Islet precursor cell (in vitro differentiated cells): ENCODE measurements around the gene MSH6.
A peak's percentile ranks its signal among the peaks of the same experiment; 100 is the strongest.

ENCODE experiments used
- DNase-seq: peaks from one replicate; pipeline ENCODE4 v3.0.0-alpha.2; 2018

Gene MSH6

DNA sequence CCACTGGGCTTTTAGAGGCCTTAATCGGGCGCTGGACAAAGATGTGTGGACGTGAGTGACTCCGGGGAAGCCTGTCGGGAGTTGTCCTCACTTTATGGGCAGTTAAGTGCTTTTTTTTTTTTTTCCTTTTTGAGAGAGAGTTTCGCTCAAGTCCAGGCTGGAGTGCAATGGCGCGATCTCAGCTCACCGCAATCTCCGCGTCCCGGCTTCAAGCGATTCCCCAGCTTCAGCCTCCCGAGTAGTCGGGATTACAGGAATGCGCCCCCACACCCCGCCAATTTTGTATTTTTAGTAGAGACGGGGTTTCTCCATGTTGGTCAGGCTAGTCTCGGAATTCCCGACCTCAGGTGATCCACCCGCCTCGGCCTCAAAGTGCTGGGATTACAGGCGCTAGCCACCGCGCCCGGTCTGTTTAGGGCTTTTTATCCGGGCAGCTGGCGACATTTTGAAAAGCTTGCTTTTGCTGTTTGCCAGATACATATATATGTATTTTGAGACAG is 1.5 kb downstream of the MSH6 start:
- peak; percentile 69 for DNase-seq

GRCh38 chr2:47785986-47786385 is 3.0 kb downstream of the MSH6 start:
- DNase-seq = no peak

DNA sequence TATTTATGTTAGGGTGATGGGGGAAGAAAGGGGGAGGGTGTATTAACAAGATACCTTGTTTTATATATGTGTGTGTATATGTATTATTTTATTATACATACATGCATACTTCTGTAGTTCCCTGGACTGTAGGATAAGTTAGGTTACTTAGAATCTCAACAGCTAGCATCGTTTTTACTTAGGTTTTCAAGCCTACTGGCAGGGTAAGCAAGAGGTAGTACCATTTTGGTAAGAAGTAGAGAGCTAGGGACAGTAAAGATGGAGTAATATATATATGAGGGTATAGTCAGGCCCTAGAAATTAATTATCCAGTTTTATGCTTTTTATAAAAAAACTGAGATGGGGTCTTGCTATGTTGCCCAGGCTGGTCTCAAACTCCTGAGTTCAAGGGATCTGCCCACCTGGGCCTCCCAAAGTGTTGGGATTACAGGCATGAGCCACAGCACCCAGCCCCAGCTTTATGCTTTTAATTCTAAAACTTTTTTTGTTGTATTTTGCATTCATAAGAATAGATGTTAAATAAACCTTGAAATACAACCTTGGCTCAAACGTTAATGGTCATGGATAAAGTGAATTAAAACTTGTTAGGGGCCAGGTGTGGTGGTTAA is 13.2 kb downstream of the MSH6 start:
- DNase-seq = no peak

DNA sequence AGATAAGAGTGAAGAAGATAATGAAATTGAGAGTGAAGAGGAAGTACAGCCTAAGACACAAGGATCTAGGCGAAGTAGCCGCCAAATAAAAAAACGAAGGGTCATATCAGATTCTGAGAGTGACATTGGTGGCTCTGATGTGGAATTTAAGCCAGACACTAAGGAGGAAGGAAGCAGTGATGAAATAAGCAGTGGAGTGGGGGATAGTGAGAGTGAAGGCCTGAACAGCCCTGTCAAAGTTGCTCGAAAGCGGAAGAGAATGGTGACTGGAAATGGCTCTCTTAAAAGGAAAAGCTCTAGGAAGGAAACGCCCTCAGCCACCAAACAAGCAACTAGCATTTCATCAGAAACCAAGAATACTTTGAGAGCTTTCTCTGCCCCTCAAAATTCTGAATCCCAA is 15.7 kb downstream of the MSH6 start:
- no peak for DNase-seq

GRCh38 chr2:47799031-47799609 is 16.2 kb downstream of the MSH6 start:
- DNase-seq = no peak

- no peak for DNase-seq
These were observed 18.2 kb downstream of the MSH6 start for GRCh38 chr2:47801118-47801517.

DNA sequence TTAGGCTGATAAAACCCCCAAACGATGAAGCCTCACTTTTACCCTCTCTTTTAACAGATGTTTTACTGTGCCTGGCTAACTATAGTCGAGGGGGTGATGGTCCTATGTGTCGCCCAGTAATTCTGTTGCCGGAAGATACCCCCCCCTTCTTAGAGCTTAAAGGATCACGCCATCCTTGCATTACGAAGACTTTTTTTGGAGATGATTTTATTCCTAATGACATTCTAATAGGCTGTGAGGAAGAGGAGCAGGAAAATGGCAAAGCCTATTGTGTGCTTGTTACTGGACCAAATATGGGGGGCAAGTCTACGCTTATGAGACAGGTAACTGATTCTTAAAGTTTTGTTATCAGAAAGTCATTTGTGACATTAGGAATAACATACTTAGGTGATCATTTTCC is 20.4 kb downstream of the MSH6 start:
- no peak for DNase-seq

DNA sequence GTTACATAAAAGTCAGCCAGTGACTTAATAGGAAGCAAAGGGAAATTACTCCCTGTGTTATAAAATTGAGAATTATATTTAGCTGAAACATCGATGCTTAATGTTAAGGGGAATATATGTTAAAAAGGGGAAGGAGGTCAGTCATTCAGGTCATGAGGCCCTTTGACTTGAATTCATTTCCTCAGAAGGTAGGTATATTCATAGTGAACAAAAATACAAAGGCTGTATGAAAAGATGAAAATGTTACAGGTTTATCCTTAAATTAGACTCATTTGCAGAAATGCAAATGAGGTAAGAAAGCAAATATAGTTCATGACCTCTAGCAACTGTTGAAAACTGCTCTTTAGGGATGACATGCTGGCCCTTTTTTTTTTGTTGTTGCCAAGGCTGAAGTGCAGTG is 20.8 kb downstream of the MSH6 start:
- DNase-seq = no peak

- DNase-seq = no peak
These were observed 22.9 kb downstream of the MSH6 start for GRCh38 chr2:47805850-47806249.

GRCh38 chr2:47808614-47809013 is 25.7 kb downstream of the MSH6 start:
- no peak for DNase-seq

DNA sequence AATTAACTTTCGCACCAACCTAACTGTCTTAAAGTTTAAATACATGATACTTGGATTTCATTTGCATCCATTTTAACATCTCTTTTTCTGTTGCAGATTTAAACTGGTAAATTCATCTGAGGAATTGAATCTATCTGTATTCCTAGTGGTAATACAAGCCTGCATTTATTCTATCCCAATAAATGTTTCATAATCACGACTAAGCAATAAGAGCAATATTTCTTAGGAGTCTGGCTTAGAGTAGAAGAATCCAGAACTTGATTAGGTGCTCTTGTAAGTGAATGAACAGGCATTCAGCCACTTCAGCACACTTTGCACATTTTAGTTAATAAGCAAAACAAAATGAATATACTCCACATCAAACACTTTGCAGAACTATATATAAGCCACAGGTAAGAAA is 27.0 kb downstream of the MSH6 start:
- no peak for DNase-seq

GRCh38 chr2:47810850-47811249 is 27.9 kb downstream of the MSH6 start:
- DNase-seq = no peak

DNA sequence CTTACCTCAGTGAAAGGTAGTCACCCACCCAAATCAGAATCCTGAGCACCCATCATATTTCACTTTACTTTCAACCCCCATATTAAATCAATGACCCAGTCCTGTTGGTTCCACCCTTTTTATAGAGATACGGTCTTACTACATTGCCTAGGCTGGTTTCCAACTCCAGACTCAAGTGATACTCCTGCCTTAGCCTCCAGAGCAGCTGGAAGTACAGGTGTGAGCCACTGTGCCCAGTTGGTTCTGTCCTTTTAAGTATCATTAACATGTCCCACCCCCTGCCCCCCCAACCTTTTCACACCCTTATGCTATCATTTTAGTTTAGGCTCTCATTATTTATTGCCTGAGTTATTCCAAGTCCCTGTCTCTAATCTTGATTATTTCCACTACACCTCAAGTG is 28.7 kb downstream of the MSH6 start:
- DNase-seq = no peak

GRCh38 chr2:47815764-47816163 is 32.8 kb downstream of the MSH6 start:
- no peak for DNase-seq

GRCh38 chr2:47818777-47819176 is 35.8 kb downstream of the MSH6 start:
- DNase-seq = no peak

DNA sequence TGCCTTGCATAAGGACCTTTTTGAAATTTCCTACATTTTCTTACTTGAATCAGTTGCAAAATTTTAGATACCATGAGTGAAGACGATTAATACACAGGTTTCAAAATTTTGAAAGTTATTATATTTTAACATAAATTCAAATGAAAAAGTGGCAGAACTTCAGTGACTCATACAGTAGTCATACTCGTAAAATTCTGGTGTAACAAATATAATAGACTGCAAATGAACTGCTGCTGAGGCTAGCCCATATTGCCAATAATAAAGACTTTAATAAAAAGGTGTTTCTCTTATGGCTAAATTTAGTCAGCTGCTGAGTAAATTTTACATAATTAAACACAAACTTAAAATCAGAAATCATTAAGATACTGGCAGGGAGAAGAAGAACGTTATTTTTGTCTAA is 36.9 kb downstream of the MSH6 start:
- DNase-seq = no peak

GRCh38 chr2:47822518-47822917 is 39.6 kb downstream of the MSH6 start:
- DNase-seq = no peak

DNA sequence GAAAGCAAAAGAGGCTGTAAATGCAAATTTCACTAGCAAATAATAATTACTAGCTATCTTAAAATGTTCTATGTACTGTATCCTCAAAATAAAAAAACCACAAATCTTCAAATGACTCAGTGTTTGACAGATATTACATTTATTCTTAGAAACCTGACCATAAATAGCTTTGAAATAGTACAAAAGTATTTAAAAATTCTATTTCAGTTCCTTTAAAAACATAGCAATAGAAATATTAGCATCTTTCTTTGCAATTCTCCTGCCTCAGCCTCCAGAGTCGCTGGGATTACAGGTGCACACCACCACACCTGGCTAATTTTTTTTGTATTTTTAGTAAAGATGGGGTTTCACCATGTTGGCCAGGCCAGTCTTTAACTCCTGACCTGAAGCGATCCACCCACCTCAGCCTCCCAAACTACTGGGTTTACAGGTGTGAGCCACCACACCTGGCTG is 50.6 kb downstream of the MSH6 start:
- DNase-seq = no peak

GRCh38 chr2:47838249-47838648 is 55.3 kb downstream of the MSH6 start:
- DNase-seq = no peak

DNA sequence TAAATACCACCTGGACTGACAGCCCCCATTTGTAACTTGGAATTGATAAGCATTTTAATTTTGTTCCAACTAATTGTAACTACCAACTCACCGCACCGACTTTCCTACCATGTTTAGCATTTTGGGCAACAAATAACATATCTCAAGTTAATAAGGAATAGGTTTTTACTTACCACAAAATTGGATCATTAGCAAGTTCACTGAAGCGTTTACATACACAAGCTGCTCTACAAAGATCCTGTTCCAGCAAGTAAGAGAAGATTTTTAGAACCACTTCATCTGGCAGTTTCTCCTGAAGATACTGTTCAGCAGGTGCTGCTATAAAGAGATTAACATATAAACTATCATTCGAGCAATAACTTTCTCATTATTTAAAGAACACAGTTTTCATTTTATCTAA is 55.7 kb downstream of the MSH6 start:
- no peak for DNase-seq

GRCh38 chr2:47842846-47843245 is 59.9 kb downstream of the MSH6 start:
- DNase-seq = no peak

GRCh38 chr2:47843407-47843806 is 60.5 kb downstream of the MSH6 start:
- no peak for DNase-seq

GRCh38 chr2:47844162-47844561 is 61.2 kb downstream of the MSH6 start:
- DNase-seq = no peak

DNA sequence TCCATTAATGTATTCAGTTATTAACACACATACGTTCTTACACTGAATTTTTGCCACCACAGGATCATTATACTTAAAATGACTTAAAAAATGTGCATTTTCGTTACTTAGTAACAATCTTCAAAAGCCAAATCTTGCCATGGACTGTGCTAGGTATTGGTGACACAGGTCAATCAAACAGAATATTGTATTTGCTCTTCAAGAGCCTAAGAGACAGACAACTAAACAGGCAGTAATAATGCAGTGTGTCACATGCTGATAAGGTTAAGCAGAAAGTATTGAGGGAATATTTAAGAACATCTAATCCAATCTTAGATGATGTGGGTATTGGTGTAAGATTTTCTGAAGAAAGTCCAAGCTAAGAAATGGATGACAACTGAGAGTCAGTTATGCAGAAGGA is 66.4 kb downstream of the MSH6 start:
- DNase-seq = no peak

GRCh38 chr2:47850198-47850597 is 67.3 kb downstream of the MSH6 start:
- no peak for DNase-seq
